Stomach (tissue), 9 donors: ENCODE results near the gene CACNG4. TPM values are rescaled to one million over a fixed set of nuclear protein-coding genes. Genes with fewer than 3 reads are reported as not detected.

Source experiments
- DNase-seq, 2 donors: peaks; one replicate each; pipeline versions ENCODE4 v3.0.0 to v3.0.0-alpha.2; 2013 to 2019
- H3K27ac ChIP-seq, 5 donors: fragments of 200-600 bp in 4 of 5; sonication (generic) in 4 of 5; one replicate each; pipeline ENCODE4 v1.5.1; 2013 to 2019; ENCODE audit warnings: mild to moderate bottlenecking in 1 of 5, moderate library complexity in 1 of 5
- H3K27me3 ChIP-seq, 3 donors: fragments of 200-600 bp; sonication (generic); one replicate each; pipeline ENCODE4 v1.5.1; 2017 to 2019; ENCODE audit warnings: mixed run types in 1 of 3
- H3K36me3 ChIP-seq, 4 donors: fragments of 200-600 bp; sonication (generic); 1 replicate in 3 of 4; 2 replicates in 1 of 4; pipeline ENCODE4 v1.5.1; 2016 to 2019
- H3K4me1 ChIP-seq, 4 donors: fragments of 200-600 bp; sonication (generic); one replicate each; pipeline ENCODE4 v1.5.1; 2016 to 2019
- H3K4me3 ChIP-seq, 4 donors: fragments of 200-600 bp; sonication (generic) in 3 of 4; one replicate each; pipeline ENCODE4 v1.5.1; 2016 to 2019; ENCODE audit warnings: mild to moderate bottlenecking in 1 of 4
- H3K9me3 ChIP-seq, 4 donors: fragments of 200-600 bp; sonication (generic); one replicate each; pipeline ENCODE4 v1.5.1; 2016 to 2019
- EP300 ChIP-seq: sonication (generic); formaldehyde crosslinking; IDR thresholded peaks from one replicate; pipeline ENCODE4 v1.6.1; 2017; ENCODE audit warnings: antibody characterized with exemption
- POLR2A ChIP-seq, 4 donors: fragments of 450-650 bp; IDR thresholded peaks; one replicate each; pipeline ENCODE4 v1.6.1; 2016; ENCODE audit warnings: antibody characterized with exemption in 4 of 4, control low read depth in 2 of 4, mild to moderate bottlenecking in 1 of 4, moderate library complexity in 1 of 4
- POLR2AphosphoS5 ChIP-seq, 3 donors: sonication (generic); formaldehyde crosslinking; IDR thresholded peaks; one replicate each; pipeline ENCODE4 v1.6.1; 2016; ENCODE audit warnings: antibody characterized with exemption in 3 of 3
- WGBS, 5 donors: extraction: QIAGEN DNeasy Blood & Tissue Kit in 3 of 5; methylation state at CpG; one replicate each; pipeline versions ENCODE4 v1.1.5 to v1.1.7; 2013 to 2018; 5-methylcytosine and 5-hydroxymethylcytosine counted together
- intact Hi-C: fragments of 100-400 bp; cut with DNase I; formaldehyde crosslinking; loops from one replicate; pipeline ENCODE4 v1.15.1; 2023; ENCODE audit warnings: low total_unique reads
- polyA plus RNA-seq, 3 donors: library from polyadenylated mRNA; stranded (reverse); fragments of 200-250 nt; gene quantifications; one replicate each; pipeline ENCODE4 v1.2.3, GENCODE V29; 2013
- total RNA-seq, 5 donors: library from RNA; depleted of rRNA; stranded (reverse); fragments of >200 nt; gene quantifications; one replicate each; pipeline versions ENCODE4 v1.1.0 to v1.2.3, GENCODE V29; 2014 to 2016
- TF ChIP-seq, protein P1 (sequence below), 7 experiments: fragments of 450-650 bp in 4 of 7; fragments of 200-600 bp in 3 of 7; sonication (generic) in 3 of 7; IDR thresholded peaks; one replicate each; pipeline ENCODE4 v1.5.1; 2016 to 2019; ENCODE audit warnings: antibody characterized with exemption in 7 of 7, control low read depth in 2 of 7, mild to moderate bottlenecking in 1 of 7
- donor health status: healthy with polysubstance abuse.
- donor health status: Bipolar disorder and iron deficiency.
- donor health status: healthy.

CACNG4 gene
- total and polyA plus RNA-seq, 8 donors: 0.15 to 8.8 (median 0.96) TPM; not detected in 2

DNA sequence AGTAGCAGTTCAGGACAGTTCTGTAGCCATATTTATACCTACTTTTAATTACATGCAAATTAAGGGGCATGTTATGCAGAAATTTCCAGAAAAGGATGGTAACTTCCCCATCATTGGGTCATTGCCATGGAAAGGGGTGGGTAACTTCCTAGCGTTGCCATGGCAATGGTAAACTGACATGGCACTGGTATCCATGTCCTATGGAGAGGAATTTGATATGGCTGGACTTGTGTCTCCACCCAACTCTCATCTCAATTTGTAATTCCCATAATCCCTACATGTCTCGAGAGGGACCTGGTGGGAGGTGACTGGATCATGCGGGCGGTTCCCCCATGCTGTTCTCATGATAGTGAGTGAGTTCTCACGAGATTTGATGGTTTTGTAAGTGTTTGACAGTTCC is 35.6 kb upstream of the CACNG4 start:
- DNase-seq: no peak
- intact Hi-C loops: no loop called here
- TF ChIP-seq, protein P1, sequence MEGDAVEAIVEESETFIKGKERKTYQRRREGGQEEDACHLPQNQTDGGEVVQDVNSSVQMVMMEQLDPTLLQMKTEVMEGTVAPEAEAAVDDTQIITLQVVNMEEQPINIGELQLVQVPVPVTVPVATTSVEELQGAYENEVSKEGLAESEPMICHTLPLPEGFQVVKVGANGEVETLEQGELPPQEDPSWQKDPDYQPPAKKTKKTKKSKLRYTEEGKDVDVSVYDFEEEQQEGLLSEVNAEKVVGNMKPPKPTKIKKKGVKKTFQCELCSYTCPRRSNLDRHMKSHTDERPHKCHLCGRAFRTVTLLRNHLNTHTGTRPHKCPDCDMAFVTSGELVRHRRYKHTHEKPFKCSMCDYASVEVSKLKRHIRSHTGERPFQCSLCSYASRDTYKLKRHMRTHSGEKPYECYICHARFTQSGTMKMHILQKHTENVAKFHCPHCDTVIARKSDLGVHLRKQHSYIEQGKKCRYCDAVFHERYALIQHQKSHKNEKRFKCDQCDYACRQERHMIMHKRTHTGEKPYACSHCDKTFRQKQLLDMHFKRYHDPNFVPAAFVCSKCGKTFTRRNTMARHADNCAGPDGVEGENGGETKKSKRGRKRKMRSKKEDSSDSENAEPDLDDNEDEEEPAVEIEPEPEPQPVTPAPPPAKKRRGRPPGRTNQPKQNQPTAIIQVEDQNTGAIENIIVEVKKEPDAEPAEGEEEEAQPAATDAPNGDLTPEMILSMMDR (IDR thresholded peaks at IDR 0.05): no peak
- TF ChIP-seq POLR2AphosphoS5 (IDR thresholded peaks at IDR 0.05) (no peak), POLR2A (IDR thresholded peaks at IDR 0.05) (no peak), EP300 (no peak)
- WGBS, 5 donors: 85 to 90% (median 88%) methylated on average over 5 of the region's 5 CpGs
- peaks cover 0 to 9% (median 0%) of the 10 kb centered on the region in 3 donors for H3K27me3 ChIP-seq
- no peaks in the 10 kb centered on the region for H3K9me3 ChIP-seq
- H3K36me3 ChIP-seq: no peaks in the 10 kb centered on the region
- H3K4me3 ChIP-seq: no peak overlapping the region
- no peak overlapping the region for H3K27ac ChIP-seq
- H3K4me1 ChIP-seq: no peaks in the 10 kb centered on the region

DNA sequence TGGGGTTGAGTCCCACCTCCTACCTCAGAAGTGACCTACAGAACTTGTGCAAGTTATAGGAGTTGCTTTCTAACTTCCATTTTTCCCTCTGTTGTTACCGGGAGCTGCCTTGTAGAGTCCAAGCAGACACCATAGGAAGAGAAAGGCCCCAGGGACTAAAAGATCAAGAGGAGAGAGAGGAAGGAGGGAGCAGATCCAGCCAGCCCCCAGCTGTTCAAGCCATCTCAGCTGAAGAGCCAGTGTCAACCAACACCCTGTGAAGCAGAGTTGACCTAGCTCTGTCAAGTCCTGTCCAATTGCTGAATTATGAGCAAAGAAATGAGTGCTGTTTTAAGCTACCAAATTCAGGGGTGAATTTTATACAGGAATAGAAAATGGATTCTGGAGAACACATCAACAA is 34.9 kb upstream of the CACNG4 start:
- Histone ChIP-seq H3K4me3 (no peak overlapping the region), H3K27ac (no peak overlapping the region), H3K9me3 (no peaks in the 10 kb centered on the region), H3K27me3 (peaks cover 0 to 9% (median 0%) of the 10 kb centered on the region in 3 donors), H3K36me3 (no peaks in the 10 kb centered on the region), H3K4me1 (no peaks in the 10 kb centered on the region)
- intact Hi-C loops: no loop called here
- 17 to 82% (median 45%) methylated on average over 1 of the region's 1 CpG for WGBS, 5 donors
- no peak for DNase-seq
- TF ChIP-seq, protein P1 (IDR thresholded peaks at IDR 0.05): no peak
- TF ChIP-seq POLR2A (IDR thresholded peaks at IDR 0.05) (no peak), POLR2AphosphoS5 (IDR thresholded peaks at IDR 0.05) (no peak), EP300 (no peak)

DNA sequence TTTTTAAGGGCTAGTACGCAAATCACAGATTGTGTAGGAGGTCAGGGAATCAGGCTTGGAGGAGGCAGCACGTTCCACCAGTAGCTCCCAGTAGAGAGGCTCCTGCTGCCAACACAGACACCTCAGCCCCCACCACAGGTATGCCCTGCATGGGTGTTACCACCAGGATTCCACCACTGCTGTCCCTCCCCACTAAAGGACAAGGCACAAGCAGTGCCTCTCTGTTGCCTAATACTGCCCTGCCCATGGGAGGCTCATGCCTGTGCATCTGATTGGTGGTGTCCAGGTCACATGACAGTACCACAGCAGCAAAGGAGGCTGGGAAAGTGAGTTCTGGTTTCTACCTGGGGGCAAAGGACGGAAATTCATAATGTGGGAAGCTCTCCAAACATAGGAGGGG is 33.6 kb upstream of the CACNG4 start:
- DNase-seq: no peak
- 57 to 76% (median 62%) methylated on average over 3 of the region's 3 CpGs for WGBS, 5 donors

DNA sequence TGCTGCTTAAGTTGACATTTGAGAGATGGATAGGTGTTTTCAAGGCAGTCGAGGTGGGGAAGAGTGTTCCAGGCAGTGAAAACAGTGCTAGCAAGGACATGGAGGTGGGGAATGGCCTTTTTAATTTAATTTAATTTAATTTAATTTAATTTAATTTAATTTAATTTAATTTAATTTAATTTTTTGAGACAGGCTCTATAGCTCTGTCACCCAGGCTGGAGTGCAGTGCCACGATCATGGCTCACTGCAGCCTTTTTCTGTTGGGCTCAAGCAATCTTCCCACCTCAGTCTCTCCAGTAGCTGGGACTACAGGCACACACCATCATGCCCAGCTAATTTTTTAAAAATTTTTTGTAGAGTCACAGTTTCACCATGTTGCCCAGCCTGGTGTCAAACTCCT is 32.2 kb upstream of the CACNG4 start:
- intact Hi-C loops: no loop called here
- no peaks in the 10 kb centered on the region for H3K36me3 ChIP-seq
- 61 to 71% (median 64%) methylated on average over 2 of the region's 2 CpGs for WGBS, 5 donors
- H3K9me3 ChIP-seq: no peaks in the 10 kb centered on the region
- TF ChIP-seq POLR2AphosphoS5 (IDR thresholded peaks at IDR 0.05): no peak
- H3K27ac ChIP-seq: no peak overlapping the region
- peaks cover 0 to under 1% (median 0%) of the 10 kb centered on the region in 3 donors for H3K27me3 ChIP-seq
- no peak for DNase-seq
- no peak overlapping the region for H3K4me3 ChIP-seq
- H3K4me1 ChIP-seq: no peaks in the 10 kb centered on the region

More for the DNA sequence above, 33.6 kb upstream of the CACNG4 start:
- intact Hi-C loops: no loop called here
- peaks cover 0 to 9% (median 0%) of the 10 kb centered on the region in 3 donors for H3K27me3 ChIP-seq
- H3K4me1 ChIP-seq: no peaks in the 10 kb centered on the region
- no peaks in the 10 kb centered on the region for H3K9me3 ChIP-seq
- no peak overlapping the region for H3K4me3 ChIP-seq
- H3K27ac ChIP-seq: no peak overlapping the region
- H3K36me3 ChIP-seq: no peaks in the 10 kb centered on the region
- TF ChIP-seq, protein P1 (IDR thresholded peaks at IDR 0.05): no peak
- TF ChIP-seq EP300 (no peak), POLR2AphosphoS5 (IDR thresholded peaks at IDR 0.05) (no peak), POLR2A (IDR thresholded peaks at IDR 0.05) (no peak)

DNA sequence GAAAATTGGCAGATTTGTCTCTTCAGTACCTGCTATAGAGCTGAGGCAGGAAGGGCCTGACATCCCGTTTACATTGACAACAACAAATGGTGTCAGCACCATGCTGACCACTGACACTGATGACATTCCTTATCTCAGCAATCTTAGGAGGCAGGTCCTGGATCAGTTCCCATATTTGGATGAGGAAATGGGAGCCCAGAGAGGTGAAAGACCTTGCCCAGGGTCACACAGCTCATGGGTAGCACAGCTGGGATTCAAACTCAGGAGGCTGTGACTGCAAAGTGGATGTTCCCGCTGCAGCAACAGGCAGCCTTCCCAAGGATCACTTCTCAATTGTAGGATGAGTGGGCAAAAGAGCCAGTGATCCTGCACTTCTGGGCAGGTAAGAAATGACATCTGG is 30.5 kb upstream of the CACNG4 start:
- 36 to 70% (median 60%) methylated on average over 2 of the region's 2 CpGs for WGBS, 5 donors
- Histone ChIP-seq H3K4me3 (no peak overlapping the region), H3K27ac (no peak overlapping the region), H3K27me3 (peaks cover 0 to 4% (median 0%) of the 10 kb centered on the region in 3 donors), H3K4me1 (no peaks in the 10 kb centered on the region), H3K36me3 (no peaks in the 10 kb centered on the region), H3K9me3 (peaks cover 0 to 12% (median 1%) of the 10 kb centered on the region in 4 donors)
- no peak for DNase-seq
- TF ChIP-seq POLR2A (IDR thresholded peaks at IDR 0.05) (no peak), POLR2AphosphoS5 (IDR thresholded peaks at IDR 0.05) (no peak), EP300 (no peak)
- TF ChIP-seq, protein P1 (IDR thresholded peaks at IDR 0.05): no peak
- intact Hi-C loops: no loop called here
